HepG2 (cell line): ENCODE data around the gene PRKG1. TPM values are rescaled to one million over a fixed set of nuclear protein-coding genes. Genes with fewer than 3 reads are reported as not detected.

Experiments
- ATAC-seq: fragments of 200-7000 bp; cut with Tn5 transposase; 3 replicates; pipeline ENCODE4 v1.9.1; 2020; ENCODE audit warnings: mild to moderate bottlenecking, moderate library complexity
- BruUV-seq: library from RNA; stranded (reverse); fragments of 400-500 nt; replicated peaks from 2 replicates; lab custom pipeline; 2021; lab: Mats Ljungman, UMichigan
- CTCF ChIA-PET: fragments of 300-600 bp; formaldehyde crosslinking; extraction: SDS; loops from one replicate; lab custom pipeline; 2021; ENCODE audit warnings: low total read pairs, inconsistent platforms, low intra/inter-chr PET ratio; lab: Yijun Ruan, JAX
- POLR2A ChIA-PET: fragments of 350-600 bp; sonication (Branson Sonifier 250); formaldehyde crosslinking; loops from one replicate; lab custom pipeline; 2020; ENCODE audit warnings: antibody characterized with exemption, inconsistent platforms; lab: Yijun Ruan, JAX
- DNase-seq: peaks from one replicate; pipeline ENCODE4 v3.0.0-alpha.2; 2015; ENCODE audit warnings: low spot score
- FAIRE-seq: peaks from 3 replicates; lab custom pipeline; 2011; peaks lifted over from hg19 to GRCh38; lab: Jason Lieb, UNC
- H2AFZ ChIP-seq: one replicate; pipeline ENCODE4 v1.6.1; 2011; ENCODE audit warnings: low read length, inconsistent platforms
- H3K27ac ChIP-seq: fragments of 300-600 bp; 3 replicates; pipeline ENCODE4 v1.8.0; 2011; ENCODE audit warnings: mixed run types, mild to moderate bottlenecking, mixed read lengths, low read length, inconsistent platforms; ENCODE audit not compliant: insufficient read depth; ENCODE audit errors: extremely low read length
- H3K27me3 ChIP-seq, 2 experiments: fragments of 200-600 bp in 1 of 2; 2 replicates in 1 of 2; 3 replicates in 1 of 2; pipeline versions ENCODE4 v1.6.0 to v1.8.0; 2011; ENCODE audit warnings: low read length in 2 of 2, mild to moderate bottlenecking in 2 of 2, moderate library complexity in 2 of 2, inconsistent platforms in 1 of 2; ENCODE audit not compliant: insufficient read depth in 2 of 2, control insufficient read depth in 1 of 2
- H3K36me3 ChIP-seq, 2 experiments: fragments of 200-600 bp in 1 of 2; replicated peaks in 1 of 2; 2 replicates in 1 of 2; 3 replicates in 1 of 2; pipeline versions ENCODE4 v1.5.1 to v1.8.0; 2011; ENCODE audit warnings: low read length in 2 of 2, inconsistent platforms in 1 of 2; ENCODE audit not compliant: insufficient read depth in 2 of 2, control insufficient read depth in 1 of 2
- H3K4me1 ChIP-seq: 2 replicates; pipeline ENCODE4 v1.5.1; 2012; ENCODE audit warnings: low read length, inconsistent platforms; ENCODE audit not compliant: insufficient read depth
- H3K4me2 ChIP-seq: 2 replicates; pipeline ENCODE4 v1.6.0; 2011; ENCODE audit warnings: low read depth, low read length, inconsistent platforms
- H3K4me3 ChIP-seq, 3 experiments: fragments of 200-600 bp in 1 of 3; sonication (generic), shearing (Covaris generic) in 1 of 3; replicated peaks in 1 of 3; 2 replicates each; pipeline ENCODE4 v1.5.1; 2011 to 2016; ENCODE audit warnings: low read length in 3 of 3, inconsistent platforms in 2 of 3, low read depth in 2 of 3, mild to moderate bottlenecking in 2 of 3, control low read depth in 1 of 3, mixed read lengths in 1 of 3; ENCODE audit not compliant: insufficient read depth in 1 of 3
- H3K79me2 ChIP-seq: one replicate; pipeline ENCODE4 v1.6.1; 2011; ENCODE audit warnings: low read length, inconsistent platforms; ENCODE audit not compliant: insufficient read depth
- H3K9ac ChIP-seq: 2 replicates; pipeline ENCODE4 v1.6.0; 2011; ENCODE audit warnings: mild to moderate bottlenecking, low read depth, low read length, inconsistent platforms; ENCODE audit not compliant: insufficient read depth
- H3K9me3 ChIP-seq: 2 replicates; pipeline ENCODE4 v1.5.1; 2012; ENCODE audit warnings: mild to moderate bottlenecking, low read length
- H4K20me1 ChIP-seq: 2 replicates; pipeline ENCODE4 v1.6.0; 2011; ENCODE audit warnings: inconsistent platforms, mild to moderate bottlenecking, low read length, moderate library complexity; ENCODE audit not compliant: insufficient read depth
- ATF4 ChIP-seq, 2 experiments: fragments of 450-650 bp in 1 of 2; sonication (generic) in 1 of 2; formaldehyde crosslinking; IDR thresholded peaks; 2 replicates each; pipeline versions ENCODE4 v1.5.0 to v1.8.0; 2020 to 2022; ENCODE audit warnings: mild to moderate bottlenecking in 1 of 2, missing genetic modification reagents in 1 of 2
- BCLAF1 ChIP-seq: fragments of 450-650 bp; IDR thresholded peaks from 2 replicates; pipeline ENCODE4 v1.6.1; 2017; ENCODE audit warnings: mild to moderate bottlenecking
- CREB1 ChIP-seq, 2 experiments: fragments of 450-650 bp in 1 of 2; IDR thresholded peaks; 2 replicates each; pipeline ENCODE4 v1.6.1; 2016 to 2017; ENCODE audit warnings: control low read depth in 1 of 2, mild to moderate bottlenecking in 1 of 2, missing compliant biosample characterization in 1 of 2, missing genetic modification characterization in 1 of 2
- DMTF1 ChIP-seq: sonication (generic); formaldehyde crosslinking; IDR thresholded peaks from 2 replicates; pipeline ENCODE4 v1.4.0; 2020; ENCODE audit warnings: mild to moderate bottlenecking, missing genetic modification reagents
- DR1 ChIP-seq: sonication (generic); formaldehyde crosslinking; IDR thresholded peaks from 2 replicates; pipeline ENCODE4 v1.8.0; 2021; ENCODE audit warnings: mild to moderate bottlenecking, missing genetic modification reagents, inconsistent platforms
- EED ChIP-seq: sonication (generic); formaldehyde crosslinking; IDR thresholded peaks from 2 replicates; pipeline ENCODE4 v1.5.0; 2020; ENCODE audit warnings: mild to moderate bottlenecking, missing genetic modification reagents
- GLI4 ChIP-seq: sonication (generic); formaldehyde crosslinking; IDR thresholded peaks from 2 replicates; pipeline ENCODE4 v1.5.1; 2020; ENCODE audit warnings: missing genetic modification reagents, mild to moderate bottlenecking, moderate library complexity, borderline replicate concordance
- NCOA5 ChIP-seq: sonication (generic); formaldehyde crosslinking; IDR thresholded peaks from 2 replicates; pipeline ENCODE4 v1.4.0; 2020; ENCODE audit warnings: missing genetic modification reagents
- PAX8 ChIP-seq: sonication (generic); formaldehyde crosslinking; IDR thresholded peaks from 2 replicates; pipeline ENCODE4 v1.8.0; 2022; ENCODE audit warnings: mild to moderate bottlenecking, missing genetic modification reagents, borderline replicate concordance
- RNF2 ChIP-seq: fragments of 450-650 bp; conservative IDR thresholded peaks from 2 replicates; pipeline ENCODE4 v1.6.1; 2016; ENCODE audit warnings: low read depth
- SNAPC2 ChIP-seq: sonication (generic); formaldehyde crosslinking; IDR thresholded peaks from 2 replicates; pipeline ENCODE4 v1.8.1; 2022; ENCODE audit warnings: mild to moderate bottlenecking, missing genetic modification reagents
- TBX2 ChIP-seq: sonication (generic); formaldehyde crosslinking; IDR thresholded peaks from 2 replicates; pipeline ENCODE4 v1.5.0; 2020; ENCODE audit warnings: missing genetic modification reagents, mild to moderate bottlenecking, borderline replicate concordance
- ZBTB8A ChIP-seq: sonication (generic); formaldehyde crosslinking; IDR thresholded peaks from 2 replicates; pipeline ENCODE4 v1.4.0; 2020; ENCODE audit warnings: mild to moderate bottlenecking, low read depth, missing genetic modification reagents, borderline replicate concordance
- ZNF275 ChIP-seq: sonication (generic); formaldehyde crosslinking; IDR thresholded peaks from 2 replicates; pipeline ENCODE4 v1.8.0; 2022; ENCODE audit warnings: missing genetic modification reagents, mild to moderate bottlenecking, inconsistent platforms, borderline replicate concordance
- ZNF33A ChIP-seq: sonication (generic); formaldehyde crosslinking; IDR thresholded peaks from 2 replicates; pipeline ENCODE4 v1.5.1; 2020; ENCODE audit warnings: missing genetic modification reagents, mild to moderate bottlenecking, moderate library complexity, borderline replicate concordance
- ZNF713 ChIP-seq: sonication (generic); formaldehyde crosslinking; IDR thresholded peaks from 2 replicates; pipeline ENCODE4 v1.4.0; 2020; ENCODE audit warnings: mild to moderate bottlenecking, missing genetic modification reagents
- ZNF792 ChIP-seq: IDR thresholded peaks from 2 replicates; pipeline ENCODE4 v1.6.1; 2016
- in situ Hi-C: cut with HindIII; loops from 2 replicates; pipeline ENCODE4 v1.10.0; 2017; ENCODE audit warnings: low pct_unique_long_range_greater_than_20kb; ENCODE audit not compliant: extremely low pct_ligation_motif_present
- intact Hi-C: fragments of 100-400 bp; cut with micrococcal nuclease; formaldehyde crosslinking; loops from one replicate; pipeline ENCODE4 v1.10.0; 2022; ENCODE audit not compliant: unreplicated experiment
- polyA plus RNA-seq, 8 experiments: library from polyadenylated mRNA; depleted of rRNA in 3 of 8; stranded (reverse) in 7 of 8; unstranded in 1 of 8; fragments of >200 nt; fragmentation: Illumina TruSeq in 4 of 8; extraction: Trizol in 4 of 8; gene quantifications; 2 replicates each; pipeline versions ENCODE4 v1.2.1 to v1.2.3, GENCODE V29; 2011 to 2016; ENCODE audit warnings: low read depth in 4 of 8, missing spikeins in 1 of 8, mixed read lengths in 1 of 8; ENCODE audit not compliant: insufficient read depth in 1 of 8
- total RNA-seq, 5 experiments: library from RNA; depleted of rRNA; stranded (reverse); fragments of >200 nt; fragmentation: Illumina TruSeq; extraction: Trizol; gene quantifications; 2 replicates each; pipeline ENCODE4 v1.2.3, GENCODE V29; 2016; ENCODE audit warnings: low read depth in 1 of 5

The PRKG1 gene
- total and polyA plus RNA-seq, 2 of the 13 experiments (the other 11 are each of a cell fraction or from before 2014, with no cell fraction given), result 0.01 TPM; not detected in 1

GRCh38 chr10:52194716-52195115 lies 1120.4 kb downstream of the PRKG1 start:
- no TSS peak for BruUV-seq
- Histone ChIP-seq H3K4me3 (no peak overlapping the region), H3K36me3 (no peaks in the 10 kb centered on the region)
- TF ChIP-seq CREB1 (IDR thresholded peaks at IDR 0.05), result no peak
- TF ChIP-seq CREB1 (CRISPR knock-in tag; IDR thresholded peaks at IDR 0.05), result no peak
- no peak for TF ChIP-seq ZNF275 (CRISPR knock-in tag)
- no peak for TF ChIP-seq ATF4 (CRISPR knock-in tag; IDR thresholded peaks at IDR 0.05)
- TF ChIP-seq DMTF1, result no peak
- no peak for TF ChIP-seq SNAPC2 (CRISPR knock-in tag)
- TF ChIP-seq BCLAF1, result no peak
- TF ChIP-seq RNF2, result no peak
- no peak for TF ChIP-seq ZNF33A (CRISPR knock-in tag)
- TF ChIP-seq ZNF713 (CRISPR knock-in tag), result no peak
- no peak for TF ChIP-seq EED (CRISPR knock-in tag)
- no peak for TF ChIP-seq DR1 (CRISPR knock-in tag)
- no peak for TF ChIP-seq ZBTB8A (CRISPR knock-in tag)
- no peak for TF ChIP-seq GLI4
- no peak for TF ChIP-seq PAX8 (CRISPR knock-in tag)
- no peak for TF ChIP-seq NCOA5
- no peak for TF ChIP-seq ZNF792 (CRISPR knock-in tag)
- no peak for TF ChIP-seq TBX2

More at GRCh38 chr10:52194716-52195115, 1120.4 kb downstream of the PRKG1 start:
- ChIA-PET POLR2A (no interaction called here), CTCF (no interaction called here)
- Histone ChIP-seq H3K27ac (no peak overlapping the region), H3K9me3 (no peaks in the 10 kb centered on the region), H3K79me2 (no peaks in the 10 kb centered on the region), H3K4me2 (no peak overlapping the region), H3K9ac (no peak overlapping the region), H3K4me1 (no peaks in the 10 kb centered on the region), H3K27me3 (no peaks in the 10 kb centered on the region), H4K20me1 (no peaks in the 10 kb centered on the region), H2AFZ (no peak overlapping the region)
- ATAC-seq, result no peak
- intact Hi-C loops, result no loop called here
- no peak for DNase-seq
- FAIRE-seq, result no peak
- in situ Hi-C loops, result no loop called here
